HL-60 (cell line): ENCODE data around the gene BAZ1A.
"Not testable (repeated sequence)": the region's sequence is repeated elsewhere in the genome, so short reads cannot be mapped to it uniquely, and the experiment has no call there.

Experiments used
- DNase-seq, 2 experiments: peaks; one replicate each; pipeline ENCODE4 v3.0.0-alpha.2; 2010 to 2020; ENCODE audit warnings: low read depth in 1 of 2, low spot score in 1 of 2
- H3K27ac ChIP-seq: fragments of 250-450 bp; sonication (Bioruptor Pico); replicated peaks from 2 replicates; pipeline ENCODE4 v1.5.1; 2020; ENCODE audit warnings: mild to moderate bottlenecking, moderate library complexity
- H3K27me3 ChIP-seq: fragments of 250-450 bp; sonication (Bioruptor Pico); 2 replicates; pipeline ENCODE4 v1.5.1; 2021; ENCODE audit warnings: mild to moderate bottlenecking, moderate library complexity; ENCODE audit not compliant: insufficient read depth, poor library complexity, severe bottlenecking
- H3K4me3 ChIP-seq: replicated peaks from 2 replicates; pipeline ENCODE4 v1.5.1; 2011; ENCODE audit warnings: mild to moderate bottlenecking, control low read depth, low read length; ENCODE audit not compliant: insufficient read depth
- CTCF ChIP-seq: IDR thresholded peaks from one replicate; pipeline ENCODE4 v1.5.1; 2011; ENCODE audit warnings: low read length, control low read depth, inconsistent platforms; ENCODE audit not compliant: insufficient read depth
- GABPA ChIP-seq: IDR thresholded peaks from 2 replicates; pipeline ENCODE4 v1.6.1; 2012; ENCODE audit warnings: low read depth
- POLR2AphosphoS5 ChIP-seq: IDR thresholded peaks from 2 replicates; pipeline ENCODE4 v1.6.1; 2012; ENCODE audit warnings: low read depth
- REST ChIP-seq: IDR thresholded peaks from 2 replicates; pipeline ENCODE4 v1.6.1; 2012; ENCODE audit warnings: low read depth; ENCODE audit not compliant: insufficient replicate concordance
- SPI1 ChIP-seq: IDR thresholded peaks from 2 replicates; pipeline ENCODE4 v1.6.1; 2012; ENCODE audit warnings: low read depth, mild to moderate bottlenecking, borderline replicate concordance

Gene BAZ1A

GRCh38 chr14:34741840-34742239 lies 133.3 kb downstream of the BAZ1A start:
- no peak overlapping the region; the same call in 1 of the 2 replicates for H3K27ac ChIP-seq

GRCh38 chr14:34740139-34740538 lies 135.0 kb downstream of the BAZ1A start:
- DNase-seq: not testable (repeated sequence)

More at GRCh38 chr14:34741840-34742239, 133.3 kb downstream of the BAZ1A start:
- no peak for TF ChIP-seq REST
- no peak for TF ChIP-seq SPI1
- TF ChIP-seq GABPA: no peak
- TF ChIP-seq CTCF: no peak
- no peak for TF ChIP-seq POLR2AphosphoS5
- Histone ChIP-seq H3K4me3 (no peak overlapping the region), H3K27me3 (no peaks in the 10 kb centered on the region)
- DNase-seq: no peak

GRCh38 chr14:34737079-34737478 lies 138.1 kb downstream of the BAZ1A start:
- H3K27ac ChIP-seq, H3K4me3 ChIP-seq, DNase-seq, H3K27me3 ChIP-seq: not testable (repeated sequence)

More at GRCh38 chr14:34740139-34740538, 135.0 kb downstream of the BAZ1A start:
- not testable (repeated sequence) for H3K27ac ChIP-seq, H3K27me3 ChIP-seq, H3K4me3 ChIP-seq

GRCh38 chr14:34733245-34733644 lies 141.9 kb downstream of the BAZ1A start:
- TF ChIP-seq REST (no peak), POLR2AphosphoS5 (no peak), GABPA (no peak), SPI1 (no peak)
- no peak overlapping the region for H3K27ac ChIP-seq

GRCh38 chr14:34732802-34733201 lies 142.4 kb downstream of the BAZ1A start:
- H3K4me3 ChIP-seq: no peak overlapping the region
- H3K27me3 ChIP-seq: no peaks in the 10 kb centered on the region
- no peak for DNase-seq
- H3K27ac ChIP-seq: no peak overlapping the region
- TF ChIP-seq GABPA (no peak), REST (no peak), SPI1 (peak; percentile 12; the same call in 1 of the 2 replicates), CTCF (no peak), POLR2AphosphoS5 (no peak)

More at GRCh38 chr14:34733245-34733644, 141.9 kb downstream of the BAZ1A start:
- DNase-seq: no peak
- no peaks in the 10 kb centered on the region for H3K27me3 ChIP-seq
- H3K4me3 ChIP-seq: no peak overlapping the region
